Activated CD8-positive, alpha-beta memory T cell treated with anti-CD3 and anti-CD28 coated beads, Interleukin-2, amount 10 ng/mL, durations not matched to agents 7 days and 5 days (primary cell): ENCODE results near the gene IRAK2. TPM values are rescaled to one million over a fixed set of nuclear protein-coding genes. Genes with fewer than 3 reads are reported as not detected.

Experiments
- ATAC-seq: fragments of 150-1000 bp; cut with Tn5 transposase; one replicate; pipeline ENCODE4 v1.10.0; 2021; ENCODE audit warnings: moderate library complexity
- CTCF ChIA-PET: fragments of 350-600 bp; sonication (Branson Sonifier 250); formaldehyde crosslinking; loops from one replicate; lab custom pipeline; 2021; ENCODE audit warnings: antibody characterized with exemption; lab: Charles Lee
- DNase-seq: peaks from one replicate; pipeline ENCODE4 v3.0.0-alpha.2; 2020
- H3K27ac Mint-ChIP-seq: one replicate; pipeline ENCODE4 v1.8.0; 2021; ENCODE audit warnings: mild to moderate bottlenecking, mixed read lengths
- H3K27me3 Mint-ChIP-seq: one replicate; pipeline ENCODE4 v1.8.0; 2021; ENCODE audit warnings: mixed read lengths
- H3K36me3 Mint-ChIP-seq: one replicate; pipeline ENCODE4 v1.8.0; 2021; ENCODE audit warnings: mild to moderate bottlenecking, mixed read lengths
- H3K4me1 Mint-ChIP-seq: one replicate; pipeline ENCODE4 v1.8.0; 2021; ENCODE audit warnings: mixed read lengths
- H3K4me3 Mint-ChIP-seq: one replicate; pipeline ENCODE4 v1.8.0; 2021; ENCODE audit warnings: mild to moderate bottlenecking, moderate library complexity, mixed read lengths
- H3K9me3 Mint-ChIP-seq: one replicate; pipeline ENCODE4 v1.8.0; 2022; ENCODE audit warnings: low read depth, mixed read lengths
- total RNA-seq, 2 experiments: library from RNA; stranded (reverse); gene quantifications; one replicate each; pipeline ENCODE4 v1.2.3, GENCODE V29; 2021

Gene IRAK2
- total RNA-seq, 2 experiments from 2014 or later = 3.0 to 9.1 TPM

GRCh38 chr3:10185804-10186762 is 21.4 kb downstream of the IRAK2 start:
- no peaks in the 10 kb centered on the region for H3K9me3 Mint-ChIP-seq
- H3K27me3 Mint-ChIP-seq = no peaks in the 10 kb centered on the region
- peaks cover 52% of the 10 kb centered on the region for H3K4me1 Mint-ChIP-seq
- H3K36me3 Mint-ChIP-seq = peaks cover 2% of the 10 kb centered on the region
- ATAC-seq (peak; percentile 58), DNase-seq (no peak)
- peak overlapping the region; percentile 53 for H3K27ac Mint-ChIP-seq
- no peak overlapping the region for H3K4me3 Mint-ChIP-seq
- CTCF ChIA-PET = interaction anchor here (0.6 to 2.2 kb wide), 10 partner anchors 9 to 77 kb away, joined by 3 to 11 read pairs (median 4); partner anchors contain the start of gene IRAK2

- Mint-ChIP-seq H3K4me3 (no peak overlapping the region), H3K4me1 (peaks cover 61% of the 10 kb centered on the region), H3K27ac (no peak overlapping the region), H3K27me3 (no peaks in the 10 kb centered on the region), H3K9me3 (no peaks in the 10 kb centered on the region), H3K36me3 (peaks cover 2% of the 10 kb centered on the region)
- no peak for DNase-seq
- CTCF ChIA-PET = interaction anchor here (0.9 to 1.6 kb wide), 5 partner anchors 10 to 36 kb away, joined by 3 to 11 read pairs (median 3); no protein-coding TSS in a partner anchor
- ATAC-seq = no peak
Measured at GRCh38 chr3:10187290-10187876, 22.7 kb downstream of the IRAK2 start.

GRCh38 chr3:10187944-10188343 is 23.2 kb downstream of the IRAK2 start:
- ATAC-seq (no peak), DNase-seq (no peak)
- H3K27ac Mint-ChIP-seq = no peak overlapping the region
- no peak overlapping the region for H3K4me3 Mint-ChIP-seq
- H3K4me1 Mint-ChIP-seq = peaks cover 66% of the 10 kb centered on the region
- H3K9me3 Mint-ChIP-seq = no peaks in the 10 kb centered on the region
- CTCF ChIA-PET = interaction anchor here (0.9 to 1.6 kb wide), 3 partner anchors 16 to 21 kb away, joined by 3 read pairs; no protein-coding TSS in a partner anchor
- peaks cover 2% of the 10 kb centered on the region for H3K36me3 Mint-ChIP-seq
- H3K27me3 Mint-ChIP-seq = no peaks in the 10 kb centered on the region

- CTCF ChIA-PET = interaction anchor here (1.6 to 4.3 kb wide), 3 partner anchors 15 to 34 kb away, joined by 3 to 24 read pairs (median 4); no protein-coding TSS in a partner anchor
- no peak overlapping the region for H3K4me3 Mint-ChIP-seq
- peaks cover 2% of the 10 kb centered on the region for H3K36me3 Mint-ChIP-seq
- no peak for ATAC-seq
- peak overlapping the region; percentile 80 for H3K27ac Mint-ChIP-seq
- no peaks in the 10 kb centered on the region for H3K27me3 Mint-ChIP-seq
- H3K4me1 Mint-ChIP-seq = peaks cover 73% of the 10 kb centered on the region
- DNase-seq = no peak
- H3K9me3 Mint-ChIP-seq = no peaks in the 10 kb centered on the region
Measured at GRCh38 chr3:10188804-10189556, 24.3 kb downstream of the IRAK2 start.

GRCh38 chr3:10189557-10190354 is 25.0 kb downstream of the IRAK2 start:
- Mint-ChIP-seq H3K27ac (peak overlapping the region; percentile 80), H3K9me3 (no peaks in the 10 kb centered on the region), H3K36me3 (no peaks in the 10 kb centered on the region), H3K4me1 (peaks cover 75% of the 10 kb centered on the region), H3K27me3 (no peaks in the 10 kb centered on the region), H3K4me3 (peak overlapping the region; percentile 12)
- ATAC-seq (peak; percentile 47), DNase-seq (peak; percentile 57)
- CTCF ChIA-PET = interaction anchor here (0.7 to 4.3 kb wide), 4 partner anchors 14 to 33 kb away, joined by 3 to 24 read pairs (median 4); no protein-coding TSS in a partner anchor

- Mint-ChIP-seq H3K36me3 (no peaks in the 10 kb centered on the region), H3K4me1 (peaks cover 79% of the 10 kb centered on the region), H3K27me3 (no peaks in the 10 kb centered on the region), H3K27ac (peak overlapping the region; percentile 98), H3K4me3 (no peak overlapping the region), H3K9me3 (no peaks in the 10 kb centered on the region)
- CTCF ChIA-PET = interaction anchor here (0.6 to 4.3 kb wide), 10 partner anchors 9 to 128 kb away, joined by 3 to 24 read pairs (median 3); partner anchors contain the start of genes IRAK2 and SEC13
- ATAC-seq (peak; percentile 11), DNase-seq (peak; percentile 67)
Measured at GRCh38 chr3:10192953-10193691, 28.4 kb downstream of the IRAK2 start.

GRCh38 chr3:10193692-10194327 is 29.1 kb downstream of the IRAK2 start:
- CTCF ChIA-PET = interaction anchor here (0.6 to 2.9 kb wide), 12 partner anchors 8 to 261 kb away, joined by 3 to 12 read pairs (median 5); partner anchors contain the start of genes IRAK2 and TATDN2
- H3K9me3 Mint-ChIP-seq = no peaks in the 10 kb centered on the region
- peak overlapping the region; percentile 41 for H3K4me3 Mint-ChIP-seq
- peaks cover 84% of the 10 kb centered on the region for H3K4me1 Mint-ChIP-seq
- peak overlapping the region; percentile 98 for H3K27ac Mint-ChIP-seq
- H3K27me3 Mint-ChIP-seq = no peaks in the 10 kb centered on the region
- no peak for ATAC-seq
- no peaks in the 10 kb centered on the region for H3K36me3 Mint-ChIP-seq
- no peak for DNase-seq

GRCh38 chr3:10194328-10195071 is 29.8 kb downstream of the IRAK2 start:
- CTCF ChIA-PET = interaction anchor here (0.6 to 2.9 kb wide), 13 partner anchors 9 to 261 kb away, joined by 3 to 12 read pairs (median 4); partner anchors contain the start of genes CRELD1, IRAK2, TATDN2 and VHL

GRCh38 chr3:10195366-10196089 is 30.8 kb downstream of the IRAK2 start:
- ATAC-seq = no peak
- no peaks in the 10 kb centered on the region for H3K9me3 Mint-ChIP-seq
- CTCF ChIA-PET = interaction anchor here (1.3 to 2.9 kb wide), 8 partner anchors 9 to 262 kb away, joined by 3 to 12 read pairs (median 4); partner anchors contain the start of genes CRELD1, IRAK2 and VHL
- no peaks in the 10 kb centered on the region for H3K36me3 Mint-ChIP-seq
- H3K27ac Mint-ChIP-seq = peak overlapping the region; percentile 98
- no peaks in the 10 kb centered on the region for H3K27me3 Mint-ChIP-seq
- peak overlapping the region; percentile 41 for H3K4me3 Mint-ChIP-seq
- no peak for DNase-seq
- H3K4me1 Mint-ChIP-seq = peaks cover 83% of the 10 kb centered on the region

More at GRCh38 chr3:10194328-10195071, 29.8 kb downstream of the IRAK2 start:
- peaks cover 84% of the 10 kb centered on the region for H3K4me1 Mint-ChIP-seq
- ATAC-seq = peak; percentile 43
- peak overlapping the region; percentile 41 for H3K4me3 Mint-ChIP-seq
- H3K36me3 Mint-ChIP-seq = no peaks in the 10 kb centered on the region
- peak overlapping the region; percentile 98 for H3K27ac Mint-ChIP-seq
- peak; percentile 71 for DNase-seq
- H3K27me3 Mint-ChIP-seq = no peaks in the 10 kb centered on the region
- H3K9me3 Mint-ChIP-seq = no peaks in the 10 kb centered on the region
